ENCODE results near the gene WDR77.

WDR77 gene

DNA sequence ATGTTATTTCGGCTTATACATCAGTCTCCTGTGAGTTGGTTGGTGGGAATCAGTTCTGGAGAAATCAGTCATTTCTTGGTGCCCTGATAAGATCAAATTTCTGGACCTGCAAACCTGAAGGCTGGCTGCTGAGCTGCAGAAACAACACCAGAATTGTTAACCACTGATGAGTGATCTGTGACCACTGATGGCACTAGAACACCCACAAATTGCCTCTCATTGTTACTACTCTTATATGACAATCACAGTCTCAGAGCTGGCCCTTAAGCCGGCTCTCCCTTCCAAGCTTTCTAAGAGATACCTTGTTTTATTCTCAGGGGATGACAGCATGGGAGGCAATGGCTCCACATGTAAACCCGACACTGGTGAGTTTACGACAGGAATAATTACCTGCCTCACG, 26.6 kb upstream of the WDR77 start:
- no peaks in the 10 kb centered on the region for H3K27me3 ChIP-seq (ENCODE audit: low read length)
- no peak overlapping the region for H3K4me3 ChIP-seq (ENCODE audit: insufficient read depth, low read length, poor library complexity, severe bottlenecking)
- no peaks in the 10 kb centered on the region for H3F3A ChIP-seq (ENCODE audit: insufficient read depth)
- no peak for TF ChIP-seq EZH2phosphoT487 (conservative IDR thresholded peaks at IDR 0.05; ENCODE audit: low read length)
- TF ChIP-seq, protein P1, sequence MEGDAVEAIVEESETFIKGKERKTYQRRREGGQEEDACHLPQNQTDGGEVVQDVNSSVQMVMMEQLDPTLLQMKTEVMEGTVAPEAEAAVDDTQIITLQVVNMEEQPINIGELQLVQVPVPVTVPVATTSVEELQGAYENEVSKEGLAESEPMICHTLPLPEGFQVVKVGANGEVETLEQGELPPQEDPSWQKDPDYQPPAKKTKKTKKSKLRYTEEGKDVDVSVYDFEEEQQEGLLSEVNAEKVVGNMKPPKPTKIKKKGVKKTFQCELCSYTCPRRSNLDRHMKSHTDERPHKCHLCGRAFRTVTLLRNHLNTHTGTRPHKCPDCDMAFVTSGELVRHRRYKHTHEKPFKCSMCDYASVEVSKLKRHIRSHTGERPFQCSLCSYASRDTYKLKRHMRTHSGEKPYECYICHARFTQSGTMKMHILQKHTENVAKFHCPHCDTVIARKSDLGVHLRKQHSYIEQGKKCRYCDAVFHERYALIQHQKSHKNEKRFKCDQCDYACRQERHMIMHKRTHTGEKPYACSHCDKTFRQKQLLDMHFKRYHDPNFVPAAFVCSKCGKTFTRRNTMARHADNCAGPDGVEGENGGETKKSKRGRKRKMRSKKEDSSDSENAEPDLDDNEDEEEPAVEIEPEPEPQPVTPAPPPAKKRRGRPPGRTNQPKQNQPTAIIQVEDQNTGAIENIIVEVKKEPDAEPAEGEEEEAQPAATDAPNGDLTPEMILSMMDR (IDR thresholded peaks at IDR 0.05; ENCODE audit: insufficient read depth, low read length, poor library complexity, severe bottlenecking), result no peak
- H3K9me2 ChIP-seq (replicated peaks; ENCODE audit: insufficient read depth, low read length), result no peaks in the 10 kb centered on the region
- H3K4me2 ChIP-seq (ENCODE audit: low read depth, low read length, poor library complexity, severe bottlenecking), result no peak overlapping the region
- no peaks in the 10 kb centered on the region for H3K9me3 ChIP-seq (ENCODE audit: insufficient read depth, low read length)
- H3K9ac ChIP-seq (ENCODE audit: low read length), result no peak overlapping the region
- no peak overlapping the region for H2AFZ ChIP-seq (ENCODE audit: low read depth, low read length, severe bottlenecking)
- H4K20me1 ChIP-seq (ENCODE audit: low read depth, low read length), result no peaks in the 10 kb centered on the region
- no peaks in the 10 kb centered on the region for H3K36me3 ChIP-seq (ENCODE audit: low read length)
- H3K27ac ChIP-seq (ENCODE audit: low read depth, low read length), result no peak overlapping the region
- H3K79me2 ChIP-seq (ENCODE audit: insufficient read depth, low read length), result no peaks in the 10 kb centered on the region

DNA sequence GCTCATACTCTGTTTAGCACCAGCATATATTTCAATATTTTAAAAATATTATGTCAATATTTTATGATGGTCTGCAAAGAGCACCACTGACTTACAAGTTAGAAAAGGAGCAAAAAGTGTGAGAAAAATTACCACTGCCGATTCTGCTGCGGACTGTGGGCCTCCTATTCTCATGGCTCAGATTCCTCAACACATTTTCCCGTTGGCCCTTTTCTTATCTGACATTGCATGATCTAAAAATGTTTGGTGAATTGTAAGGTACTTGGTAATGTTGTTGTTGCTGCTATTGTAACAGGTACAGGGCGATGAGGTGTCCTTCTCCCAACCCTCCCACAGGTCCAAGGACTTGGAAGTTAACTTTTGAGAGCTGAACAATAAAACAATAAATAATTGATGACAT, 25.5 kb upstream of the WDR77 start:
- no peak overlapping the region for H3K4me3 ChIP-seq (ENCODE audit: insufficient read depth, low read length, poor library complexity, severe bottlenecking)
- TF ChIP-seq EZH2phosphoT487 (conservative IDR thresholded peaks at IDR 0.05; ENCODE audit: low read length), result no peak
- TF ChIP-seq, protein P1 (IDR thresholded peaks at IDR 0.05; ENCODE audit: insufficient read depth, low read length, poor library complexity, severe bottlenecking), result no peak
- H4K20me1 ChIP-seq (ENCODE audit: low read depth, low read length), result no peaks in the 10 kb centered on the region
- no peaks in the 10 kb centered on the region for H3K79me2 ChIP-seq (ENCODE audit: insufficient read depth, low read length)
- no peak overlapping the region for H2AFZ ChIP-seq (ENCODE audit: low read depth, low read length, severe bottlenecking)
- H3F3A ChIP-seq (ENCODE audit: insufficient read depth), result no peaks in the 10 kb centered on the region
- no peak overlapping the region for H3K9ac ChIP-seq (ENCODE audit: low read length)
- no peak overlapping the region for H3K4me2 ChIP-seq (ENCODE audit: low read depth, low read length, poor library complexity, severe bottlenecking)
- no peak overlapping the region for H3K27ac ChIP-seq (ENCODE audit: low read depth, low read length)
- no peaks in the 10 kb centered on the region for H3K9me3 ChIP-seq (ENCODE audit: insufficient read depth, low read length)
- H3K27me3 ChIP-seq (ENCODE audit: low read length), result no peaks in the 10 kb centered on the region
- H3K36me3 ChIP-seq (ENCODE audit: low read length), result 0 out of 2 replicates have a peak, but pooled peaks cover 1% of the 10 kb centered on the region
- H3K9me2 ChIP-seq (replicated peaks; ENCODE audit: insufficient read depth, low read length), result no peaks in the 10 kb centered on the region

DNA sequence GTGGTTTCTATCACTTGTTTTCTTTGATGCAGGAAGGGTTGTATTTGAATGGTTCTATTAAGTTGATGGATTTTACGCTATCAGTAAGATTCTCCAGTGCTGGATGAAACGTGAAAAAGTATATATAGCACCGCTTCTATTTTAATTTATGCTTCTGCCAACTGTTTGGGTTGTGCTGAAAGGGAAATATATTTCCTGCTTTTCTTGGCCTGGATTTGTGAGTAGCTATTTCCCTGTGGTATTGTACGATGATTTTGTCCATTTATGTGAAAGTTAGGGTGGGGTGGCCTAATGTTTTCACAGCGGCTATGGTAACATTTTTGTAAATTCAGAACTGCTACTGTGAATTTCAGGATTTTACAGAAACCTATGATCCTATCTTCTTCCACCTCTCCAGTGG, 25.1 kb upstream of the WDR77 start:
- Histone ChIP-seq H3K9me2 (replicated peaks; ENCODE audit: insufficient read depth, low read length) (no peaks in the 10 kb centered on the region), H2AFZ (ENCODE audit: low read depth, low read length, severe bottlenecking) (no peak overlapping the region), H3K9ac (ENCODE audit: low read length) (no peak overlapping the region), H3K9me3 (ENCODE audit: insufficient read depth, low read length) (no peaks in the 10 kb centered on the region), H3F3A (ENCODE audit: insufficient read depth) (0 out of 2 replicates have a peak, but pooled peaks cover under 1% of the 10 kb centered on the region), H3K36me3 (ENCODE audit: low read length) (0 out of 2 replicates have a peak, but pooled peaks cover 2% of the 10 kb centered on the region), H3K4me2 (ENCODE audit: low read depth, low read length, poor library complexity, severe bottlenecking) (no peak overlapping the region), H3K27ac (ENCODE audit: low read depth, low read length) (no peak overlapping the region), H3K27me3 (ENCODE audit: low read length) (no peaks in the 10 kb centered on the region), H4K20me1 (ENCODE audit: low read depth, low read length) (no peaks in the 10 kb centered on the region), H3K4me3 (ENCODE audit: insufficient read depth, low read length, poor library complexity, severe bottlenecking) (no peak overlapping the region), H3K79me2 (ENCODE audit: insufficient read depth, low read length) (no peaks in the 10 kb centered on the region)
- no peak for TF ChIP-seq EZH2phosphoT487 (conservative IDR thresholded peaks at IDR 0.05; ENCODE audit: low read length)
- TF ChIP-seq, protein P1 (IDR thresholded peaks at IDR 0.05; ENCODE audit: insufficient read depth, low read length, poor library complexity, severe bottlenecking), result no peak
